Stimulated activated CD8-positive, alpha-beta memory T cell treated with anti-CD3 and anti-CD28 coated beads, Interleukin-4, amount 100 ng/mL, for 4 hours (primary cell): ENCODE data around the gene CCDC142.
"Not testable (repeated sequence)": the region's sequence is repeated elsewhere in the genome, so short reads cannot be mapped to it uniquely, and the experiment has no call there.

Source experiments
- DNase-seq, 2 donors: peaks; one replicate each; pipeline ENCODE4 v3.0.0-alpha.2; 2020; ENCODE audit warnings: low read depth in 2 of 2, low spot score in 1 of 2

Gene CCDC142

DNA sequence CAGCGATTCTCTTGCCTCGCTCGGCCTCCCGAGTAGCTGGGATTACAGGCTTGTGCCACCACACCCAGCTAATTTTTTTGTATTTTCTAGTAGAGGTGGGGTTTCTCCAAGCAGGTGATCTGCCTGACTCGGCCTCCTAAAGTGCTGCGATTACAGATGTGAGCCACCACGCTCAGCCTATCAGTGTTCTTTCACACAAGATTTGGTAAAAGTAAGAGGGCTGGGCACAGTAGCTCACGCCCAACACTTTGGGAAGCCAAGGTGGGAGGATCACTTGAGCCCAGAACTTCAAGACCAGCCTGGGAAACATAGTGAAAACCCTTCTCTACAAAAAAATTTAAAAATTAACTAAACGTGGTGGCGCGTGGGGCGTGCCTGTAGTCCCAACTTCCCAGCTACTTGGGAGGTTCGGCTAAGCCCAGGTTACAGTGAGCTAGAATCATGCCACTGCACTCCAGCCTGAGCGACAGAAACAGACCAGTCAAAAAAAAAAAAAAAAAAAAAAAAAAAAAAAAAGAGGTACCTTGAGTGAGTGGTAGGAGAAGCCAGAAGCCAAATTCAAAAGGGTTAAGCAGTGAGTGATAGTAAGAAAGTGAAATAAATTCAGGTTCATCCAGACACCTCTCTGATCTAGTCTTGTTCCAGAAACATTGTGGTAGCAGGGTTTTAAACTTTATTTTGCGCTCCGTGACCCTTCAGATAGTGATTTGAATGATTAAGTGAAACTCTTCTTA lies 11.3 kb downstream of the CCDC142 start:
- DNase-seq = no peak

DNA sequence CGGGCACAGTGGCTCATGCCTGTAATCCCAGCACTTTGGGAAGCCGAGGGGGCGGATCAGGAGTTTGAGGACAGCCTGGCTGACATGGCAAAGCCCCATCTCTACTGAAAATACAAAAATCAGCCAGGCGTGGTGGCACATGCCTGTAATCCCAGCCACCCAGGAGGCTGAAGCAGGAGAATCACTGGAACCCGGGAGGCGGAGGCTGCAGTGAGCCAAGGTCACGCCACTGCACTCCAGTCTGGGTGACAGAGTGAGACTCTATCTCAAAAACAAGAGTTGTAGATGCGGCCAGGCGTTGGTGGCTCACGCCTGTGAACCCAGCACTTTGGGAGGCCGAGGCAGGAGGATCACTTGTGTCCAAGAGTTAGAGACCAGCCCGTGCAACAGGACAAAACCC lies 12.1 kb downstream of the CCDC142 start:
- DNase-seq = not testable (repeated sequence)

DNA sequence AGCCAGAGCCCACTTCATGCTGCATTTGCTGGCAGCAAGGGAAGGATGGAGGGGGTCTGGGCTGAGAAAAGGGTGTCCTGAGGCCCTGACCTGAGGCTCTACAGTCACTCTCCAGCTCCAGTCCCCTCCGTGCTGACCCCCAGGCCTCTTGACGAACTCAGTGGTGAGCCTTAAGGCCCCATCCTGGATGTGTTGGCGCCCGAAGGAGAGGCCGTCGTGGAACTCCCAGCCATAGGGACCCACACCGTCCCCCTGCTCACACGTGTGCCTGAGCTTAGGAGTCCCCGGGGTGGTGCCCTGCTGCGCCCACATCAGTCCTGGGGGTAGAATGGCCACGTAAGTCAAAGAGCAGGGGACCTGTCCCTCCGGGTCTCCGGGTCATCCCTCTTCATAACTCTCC lies 18.4 kb downstream of the CCDC142 start:
- no peak for DNase-seq

DNA sequence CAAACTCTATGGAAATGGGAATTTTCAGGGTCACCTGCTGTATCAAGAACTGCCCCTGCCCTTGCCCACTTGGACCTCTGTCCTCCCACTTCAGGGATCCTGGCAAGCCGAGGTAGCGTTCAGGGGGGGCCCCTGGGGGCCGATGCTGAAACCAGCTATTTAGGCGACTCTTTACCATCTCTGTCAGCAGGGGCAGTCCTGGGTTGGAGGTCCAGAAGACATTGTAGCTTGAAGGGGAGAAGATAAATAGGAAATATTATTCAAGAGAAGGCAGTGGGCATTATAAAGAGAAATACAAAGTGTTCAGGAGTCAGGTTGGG lies 20.1 kb downstream of the CCDC142 start:
- DNase-seq = no peak

GRCh38 chr2:74462054-74462785 lies 20.6 kb downstream of the CCDC142 start:
- DNase-seq = no peak

DNA sequence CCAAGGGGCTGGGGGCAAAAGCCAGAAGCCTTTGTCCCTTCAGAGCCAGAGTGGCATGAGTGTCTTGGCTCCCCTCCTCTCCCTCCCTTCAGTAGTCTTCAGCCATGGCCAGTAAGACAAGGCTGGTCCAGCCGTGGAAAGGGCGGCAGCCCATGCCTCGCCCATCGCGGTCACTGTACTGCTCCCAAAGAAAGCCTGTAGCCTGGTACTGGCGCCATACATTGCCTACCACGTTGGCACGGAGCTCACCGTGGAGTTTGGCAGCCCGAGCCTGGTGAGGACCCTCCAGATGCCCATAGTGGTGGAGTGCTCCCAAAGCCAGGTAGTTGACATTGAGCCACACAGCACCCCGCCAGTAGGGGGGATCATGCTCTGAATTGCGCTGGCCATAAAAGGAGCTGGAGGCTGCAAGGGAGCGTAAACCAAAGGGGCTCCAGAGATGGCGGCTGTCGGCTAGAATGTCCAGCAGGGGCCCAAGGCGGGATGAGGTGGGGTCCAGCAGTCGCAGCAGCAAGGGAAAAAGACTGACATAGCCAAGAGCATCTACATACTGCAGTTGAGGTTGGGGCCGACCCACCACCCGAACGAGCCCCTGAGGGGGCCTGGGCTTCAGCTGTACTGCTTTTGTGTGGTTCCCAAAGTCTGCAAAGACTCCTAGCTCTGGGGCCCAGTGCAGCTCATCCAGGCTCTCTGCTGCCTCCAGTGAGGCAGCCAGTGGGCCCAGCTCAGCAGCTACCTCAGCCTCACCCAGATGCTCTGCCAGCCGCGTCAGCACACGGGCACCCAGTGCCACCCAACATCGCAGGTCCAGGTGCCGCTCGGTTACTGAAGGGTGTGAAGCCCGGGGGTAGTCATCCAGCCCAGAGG lies 21.4 kb downstream of the CCDC142 start:
- DNase-seq = no peak

- not testable (repeated sequence) for DNase-seq
Observed at GRCh38 chr2:74460187-74460586, 22.6 kb downstream of the CCDC142 start.

DNA sequence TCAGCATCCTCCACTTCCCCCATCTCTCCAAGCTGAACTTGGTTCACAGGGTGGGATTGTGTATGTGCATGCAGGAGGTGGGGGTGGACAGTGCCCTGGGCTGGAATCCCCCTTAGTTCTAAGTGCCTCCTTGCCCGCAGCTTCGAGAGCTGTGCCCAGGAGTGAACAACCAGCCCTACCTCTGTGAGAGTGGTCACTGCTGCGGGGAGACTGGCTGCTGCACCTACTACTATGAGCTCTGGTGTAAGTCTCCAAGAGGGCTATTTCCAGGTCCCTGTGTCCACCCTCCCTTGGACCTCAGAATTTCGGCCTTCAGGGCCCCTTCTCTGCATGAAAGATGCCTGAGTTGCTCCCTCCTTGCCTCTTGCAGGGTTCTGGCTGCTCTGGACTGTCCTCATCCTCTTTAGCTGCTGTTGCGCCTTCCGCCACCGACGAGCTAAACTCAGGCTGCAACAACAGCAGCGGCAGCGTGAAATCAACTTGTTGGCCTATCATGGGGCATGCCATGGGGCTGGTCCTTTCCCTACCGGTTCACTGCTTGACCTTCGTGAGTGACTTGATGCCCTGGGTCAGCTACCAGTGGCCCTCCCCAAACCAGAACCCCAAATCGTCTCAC lies 23.2 kb downstream of the CCDC142 start:
- not testable (repeated sequence) for DNase-seq

GRCh38 chr2:74458938-74459363 lies 23.8 kb downstream of the CCDC142 start:
- no peak for DNase-seq

- peak; percentile 99 for DNase-seq
Observed at GRCh38 chr2:74458132-74458937, 24.5 kb downstream of the CCDC142 start, which contains the start of gene WBP1. TSS of gene WBP1 (plus strand) at chr2:74458438. CDS start at chr2:74458603, 165 bp downstream.

DNA sequence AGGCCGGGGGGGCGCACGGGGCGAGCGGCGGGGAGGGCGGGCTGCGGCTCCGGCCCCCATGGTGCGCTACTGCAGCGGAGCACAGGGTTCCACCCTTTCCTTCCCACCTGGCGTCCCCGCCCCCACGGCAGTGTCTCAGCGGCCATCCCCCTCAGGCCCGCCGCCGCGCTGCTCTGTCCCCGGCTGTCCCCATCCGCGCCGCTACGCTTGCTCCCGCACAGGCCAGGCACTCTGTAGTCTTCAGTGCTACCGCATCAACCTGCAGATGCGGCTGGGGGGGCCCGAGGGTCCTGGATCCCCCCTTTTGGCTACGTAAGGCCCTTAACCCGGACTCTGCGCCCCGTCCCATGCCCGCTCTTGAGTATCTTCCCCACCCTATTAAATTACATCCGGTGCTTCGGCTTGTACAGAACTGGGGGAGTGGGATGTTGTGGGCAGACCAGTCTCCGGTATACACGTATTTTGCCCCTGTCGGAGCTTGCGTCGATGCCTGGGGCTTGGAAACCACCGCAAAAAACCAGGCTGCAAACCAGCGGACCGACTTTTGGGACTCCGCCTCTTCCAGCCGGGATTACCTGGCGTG lies 25.2 kb downstream of the CCDC142 start:
- DNase-seq = peak; percentile 59 to 78

- DNase-seq = no peak
Observed at GRCh38 chr2:74457129-74457548, 25.7 kb downstream of the CCDC142 start.

DNA sequence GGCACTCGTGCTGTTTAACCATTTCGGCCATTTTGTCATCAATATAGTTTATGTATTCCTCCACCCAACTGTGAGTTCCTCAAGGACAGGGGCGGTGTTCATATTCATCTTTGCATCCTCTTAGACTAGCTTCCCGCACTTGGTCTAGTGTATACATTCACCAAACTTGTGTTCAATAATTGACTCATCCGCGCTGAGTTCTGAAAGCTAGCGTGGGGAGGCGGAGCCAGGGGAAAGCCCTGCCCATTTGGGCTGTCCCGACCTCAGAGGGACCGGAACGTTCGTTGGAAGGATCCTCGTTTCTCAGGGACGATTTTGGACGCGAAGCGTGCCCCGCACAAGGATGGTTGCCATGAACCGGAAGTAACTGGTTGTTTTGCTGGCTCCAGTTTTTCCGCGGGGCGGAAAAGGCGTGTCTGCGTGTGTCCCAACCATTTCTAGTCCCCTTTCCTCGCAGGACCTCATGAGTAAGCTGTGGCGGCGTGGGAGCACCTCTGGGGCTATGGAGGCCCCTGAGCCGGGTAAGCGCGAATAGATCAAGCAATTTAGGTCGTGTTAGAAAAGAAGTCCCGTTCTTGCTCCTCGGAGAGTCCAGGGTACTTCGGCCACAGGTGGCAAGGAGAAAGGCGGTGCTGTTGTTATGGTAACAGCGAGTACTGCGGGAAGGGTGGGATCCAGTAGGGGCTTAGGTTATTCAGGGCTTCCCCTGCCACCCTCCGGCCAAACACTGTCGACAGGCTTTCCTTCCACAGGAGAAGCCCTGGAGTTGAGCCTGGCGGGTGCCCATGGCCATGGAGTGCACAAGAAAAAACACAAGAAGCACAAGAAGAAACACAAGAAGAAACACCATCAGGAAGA lies 27.9 kb downstream of the CCDC142 start, which contains the start of gene INO80B:
Gene INO80B (plus strand): TSS at position 434 of the 858 bp plus-strand sequence. CDS start 30 bp downstream, at position 464.
- DNase-seq = peak; percentile 94 to 96

DNA sequence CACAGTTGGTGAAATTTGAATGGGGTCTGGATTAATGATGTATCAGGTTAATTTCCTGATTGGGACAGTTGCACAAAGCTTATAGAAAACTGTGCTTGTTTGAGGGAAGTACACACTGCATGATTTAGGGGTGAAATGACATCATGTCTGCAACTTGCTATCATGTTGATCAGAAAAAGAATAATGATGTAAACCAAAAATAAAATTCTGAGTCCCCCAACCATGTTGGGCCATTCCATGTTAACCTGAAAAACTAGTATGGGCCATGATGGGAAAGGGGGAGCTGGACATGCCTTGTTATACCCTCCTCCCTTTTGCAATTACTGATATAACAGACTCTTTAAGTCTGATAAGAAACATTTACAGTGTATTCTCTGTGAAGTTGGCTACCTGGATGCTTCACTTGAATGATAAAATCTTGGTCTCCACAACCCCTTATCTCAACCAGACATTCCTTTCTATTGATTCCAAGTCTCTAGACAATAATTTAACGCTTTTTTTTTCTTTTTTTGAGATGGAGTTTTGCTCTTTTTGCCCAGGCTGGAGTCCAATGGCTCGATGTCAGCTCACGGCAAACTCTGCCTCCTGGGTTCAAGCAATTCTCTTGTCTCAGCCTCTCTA lies 32.1 kb downstream of the CCDC142 start:
- DNase-seq = no peak

DNA sequence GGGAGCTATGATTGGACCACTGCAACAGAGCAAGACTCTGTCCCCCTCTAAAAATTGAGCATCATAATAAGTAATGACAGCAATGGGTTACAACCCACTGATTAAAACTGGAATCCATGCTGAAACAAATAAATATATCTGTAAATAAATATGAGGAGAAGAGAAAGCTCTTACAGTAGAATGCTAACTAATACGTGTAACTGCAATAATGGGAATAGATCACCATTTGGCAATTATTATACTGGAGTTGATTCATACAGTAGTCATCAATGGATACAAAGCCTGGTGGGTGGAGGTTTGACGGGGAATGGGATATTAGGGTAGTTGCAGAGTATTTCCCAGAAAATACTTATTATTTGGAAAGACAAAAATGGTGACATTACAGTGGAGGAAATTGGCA lies 34.0 kb downstream of the CCDC142 start:
- DNase-seq = no peak

GRCh38 chr2:74447230-74447999 lies 35.4 kb downstream of the CCDC142 start:
- DNase-seq = no peak

- DNase-seq = no peak
Observed at GRCh38 chr2:74444498-74445318, 38.1 kb downstream of the CCDC142 start.
